GM23248 (cell line): ENCODE data around the gene IL6R. TPM values are rescaled to one million over a fixed set of nuclear protein-coding genes. Genes with fewer than 3 reads are reported as not detected.

Source experiments
- DNase-seq: peaks from one replicate; pipeline ENCODE4 v3.0.0-alpha.2; 2015
- H2AFZ ChIP-seq: fragments of 200-600 bp; sonication (generic); 2 replicates; pipeline ENCODE4 v1.6.1; 2016; ENCODE audit warnings: antibody characterized with exemption
- H3F3A ChIP-seq: fragments of 200-600 bp; sonication (generic); 2 replicates; pipeline ENCODE4 v1.6.1; 2016; ENCODE audit warnings: mild to moderate bottlenecking, antibody characterized with exemption, mixed run types; ENCODE audit not compliant: insufficient read depth
- H3K27ac ChIP-seq: fragments of 200-600 bp; sonication (generic); 2 replicates; pipeline ENCODE4 v1.5.1; 2016; ENCODE audit warnings: mild to moderate bottlenecking
- H3K27me3 ChIP-seq: fragments of 200-600 bp; sonication (generic); replicated peaks from 2 replicates; pipeline ENCODE4 v1.6.1; 2016; ENCODE audit warnings: mild to moderate bottlenecking; ENCODE audit not compliant: insufficient read depth
- H3K36me3 ChIP-seq: fragments of 200-600 bp; sonication (generic); 2 replicates; pipeline ENCODE4 v1.6.1; 2016; ENCODE audit warnings: low read depth, mild to moderate bottlenecking
- H3K4me1 ChIP-seq: fragments of 200-600 bp; sonication (generic); 2 replicates; pipeline ENCODE4 v1.6.1; 2016; ENCODE audit warnings: mild to moderate bottlenecking; ENCODE audit not compliant: insufficient read depth
- H3K4me2 ChIP-seq: fragments of 200-600 bp; sonication (generic); one replicate; pipeline ENCODE4 v1.6.1; 2016; ENCODE audit warnings: mild to moderate bottlenecking; ENCODE audit not compliant: unreplicated experiment
- H3K4me3 ChIP-seq: fragments of 200-600 bp; sonication (generic); 2 replicates; pipeline ENCODE4 v1.5.1; 2016; ENCODE audit warnings: mild to moderate bottlenecking
- H3K79me2 ChIP-seq: fragments of 200-600 bp; sonication (generic); 2 replicates; pipeline ENCODE4 v1.6.1; 2016; ENCODE audit warnings: mild to moderate bottlenecking; ENCODE audit not compliant: insufficient read depth
- H3K9ac ChIP-seq: fragments of 200-600 bp; sonication (generic); 2 replicates; pipeline ENCODE4 v1.6.1; 2016; ENCODE audit warnings: mild to moderate bottlenecking
- H3K9me2 ChIP-seq: fragments of 200-600 bp; sonication (generic); 2 replicates; pipeline ENCODE4 v1.6.1; 2016; ENCODE audit warnings: mixed run types, mild to moderate bottlenecking, moderate library complexity; ENCODE audit not compliant: insufficient read depth
- H3K9me3 ChIP-seq: fragments of 200-600 bp; sonication (generic); one replicate; pipeline ENCODE4 v1.6.1; 2017; ENCODE audit warnings: low read depth
- H4K20me1 ChIP-seq: fragments of 200-600 bp; sonication (generic); 2 replicates; pipeline ENCODE4 v1.6.0; 2016; ENCODE audit not compliant: insufficient read depth
- EZH2 ChIP-seq: fragments of 200-600 bp; sonication (generic); IDR thresholded peaks from 2 replicates; pipeline ENCODE4 v1.6.1; 2018; ENCODE audit warnings: antibody characterized with exemption, mild to moderate bottlenecking; ENCODE audit not compliant: insufficient read depth, poor library complexity, severe bottlenecking
- EZH2phosphoT487 ChIP-seq: fragments of 200-600 bp; sonication (generic); IDR thresholded peaks from 2 replicates; pipeline ENCODE4 v1.6.1; 2018; ENCODE audit warnings: antibody characterized with exemption, moderate library complexity, mild to moderate bottlenecking, low read depth; ENCODE audit not compliant: insufficient read depth
- WGBS, 2 experiments: methylation state at CpG; one replicate each; pipeline ENCODE4 v1.1.6; 2015 to 2017; ENCODE audit warnings: low lambda C conversion rate in 2 of 2, low coverage in 1 of 2; ENCODE audit errors: missing lambda C conversion rate in 2 of 2; 5-methylcytosine and 5-hydroxymethylcytosine counted together
- in situ Hi-C: fragments of 300-500 bp; cut with MboI; formaldehyde crosslinking; loops from 2 replicates; pipeline ENCODE4 v1.15.0; 2020
- polyA plus RNA-seq: library from polyadenylated mRNA; unstranded; fragments of >200 nt; fragmentation: Nextera tagmentation; extraction: Ambion mirVana; gene quantifications from 2 replicates; pipeline ENCODE4 v1.2.1, GENCODE V29; 2016
- total RNA-seq: library from RNA; depleted of rRNA; stranded (reverse); fragments of >200 nt; shearing (Covaris generic); gene quantifications from 2 replicates; pipeline ENCODE4 v1.2.3, GENCODE V29; 2014

IL6R gene
- total and polyA plus RNA-seq, 2 experiments from 2014 or later, result 2.1 to 8.8 TPM

GRCh38 chr1:154490317-154490716, 85.2 kb downstream of the IL6R start:
- Histone ChIP-seq H4K20me1 (no peaks in the 10 kb centered on the region), H2AFZ (no peak overlapping the region), H3K27me3 (peaks cover 53% of the 10 kb centered on the region), H3K79me2 (no peaks in the 10 kb centered on the region), H3K36me3 (no peaks in the 10 kb centered on the region), H3K9ac (no peak overlapping the region), H3K4me3 (no peak overlapping the region), H3K4me1 (no peaks in the 10 kb centered on the region), H3F3A (no peaks in the 10 kb centered on the region), H3K9me2 (no peaks in the 10 kb centered on the region), H3K27ac (no peak overlapping the region), H3K4me2 (no peak overlapping the region), H3K9me3 (no peaks in the 10 kb centered on the region)
- TF ChIP-seq EZH2 (no peak), EZH2phosphoT487 (no peak)
- no peak for DNase-seq
- 79 to 89% methylated on average over 1 of the region's 1 CpG for WGBS, 2 experiments
- in situ Hi-C loops, result no loop called here

- H4K20me1 ChIP-seq, result no peaks in the 10 kb centered on the region
- no peak overlapping the region for H2AFZ ChIP-seq
- H3K4me2 ChIP-seq, result no peak overlapping the region
- DNase-seq, result no peak
- no peaks in the 10 kb centered on the region for H3F3A ChIP-seq
- no peaks in the 10 kb centered on the region for H3K79me2 ChIP-seq
- H3K36me3 ChIP-seq, result no peaks in the 10 kb centered on the region
- no peaks in the 10 kb centered on the region for H3K9me2 ChIP-seq
- H3K9ac ChIP-seq, result no peak overlapping the region
- H3K27me3 ChIP-seq, result peaks cover 70% of the 10 kb centered on the region
- no peak overlapping the region for H3K27ac ChIP-seq
- H3K4me1 ChIP-seq, result no peaks in the 10 kb centered on the region
- no peak overlapping the region for H3K4me3 ChIP-seq
- WGBS, 2 experiments, result 89 to 94% methylated on average over 4 of the region's 4 CpGs
- TF ChIP-seq EZH2phosphoT487 (no peak), EZH2 (no peak)
- H3K9me3 ChIP-seq, result no peaks in the 10 kb centered on the region
- in situ Hi-C loops, result no loop called here
Observed at GRCh38 chr1:154492115-154492514, 87.0 kb downstream of the IL6R start.

GRCh38 chr1:154493276-154493675, 88.1 kb downstream of the IL6R start:
- in situ Hi-C loops, result no loop called here
- Histone ChIP-seq H3K4me3 (no peak overlapping the region), H3F3A (no peaks in the 10 kb centered on the region), H3K9ac (no peak overlapping the region), H3K27me3 (peaks cover 76% of the 10 kb centered on the region), H3K9me3 (no peaks in the 10 kb centered on the region), H3K27ac (no peak overlapping the region), H4K20me1 (no peaks in the 10 kb centered on the region), H3K79me2 (no peaks in the 10 kb centered on the region), H3K9me2 (no peaks in the 10 kb centered on the region), H3K4me2 (no peak overlapping the region), H3K36me3 (no peaks in the 10 kb centered on the region), H2AFZ (no peak overlapping the region), H3K4me1 (no peaks in the 10 kb centered on the region)
- TF ChIP-seq EZH2phosphoT487 (no peak), EZH2 (no peak)
- DNase-seq, result no peak
- 37 to 39% methylated on average over 8 of the region's 8 CpGs for WGBS, 2 experiments

- no peak for TF ChIP-seq EZH2phosphoT487
- TF ChIP-seq EZH2, result no peak
- in situ Hi-C loops, result no loop called here
- Histone ChIP-seq H3F3A (no peaks in the 10 kb centered on the region), H3K4me2 (no peak overlapping the region), H3K9ac (no peak overlapping the region), H2AFZ (no peak overlapping the region), H3K9me3 (no peaks in the 10 kb centered on the region), H3K9me2 (no peaks in the 10 kb centered on the region), H3K4me1 (no peaks in the 10 kb centered on the region), H3K36me3 (no peaks in the 10 kb centered on the region), H3K79me2 (no peaks in the 10 kb centered on the region), H4K20me1 (no peaks in the 10 kb centered on the region), H3K27me3 (peaks cover 79% of the 10 kb centered on the region), H3K4me3 (no peak overlapping the region), H3K27ac (no peak overlapping the region)
- no peak for DNase-seq
- 80 to 81% methylated on average over 8 of the region's 8 CpGs for WGBS, 2 experiments
Observed at GRCh38 chr1:154495496-154496273, 90.5 kb downstream of the IL6R start.
